ENCODE data around the gene OR2V2.

DNA sequence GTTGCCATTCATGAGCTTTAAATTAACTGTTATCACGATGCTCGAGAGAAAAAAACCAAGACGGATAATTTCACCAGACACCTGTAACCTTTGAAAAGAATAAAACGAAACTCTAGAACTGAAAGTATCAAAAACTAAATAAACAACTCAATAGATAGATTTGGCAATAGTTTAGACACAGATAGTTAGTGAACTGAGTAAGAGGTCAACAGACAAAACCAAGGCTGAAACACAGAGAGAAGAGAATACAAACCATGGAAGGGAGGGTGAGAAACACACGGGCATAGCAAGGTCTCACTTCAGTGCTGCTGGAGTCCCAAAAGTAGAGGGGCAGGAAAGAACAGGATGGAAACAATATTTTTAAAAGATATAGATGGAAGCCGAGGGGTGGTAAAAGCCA is 13.1 kb upstream of the OR2V2 start:
- TF ChIP-seq POLR2AphosphoS5 (IDR thresholded peaks at IDR 0.05) = no peak
- TF ChIP-seq, protein P1, sequence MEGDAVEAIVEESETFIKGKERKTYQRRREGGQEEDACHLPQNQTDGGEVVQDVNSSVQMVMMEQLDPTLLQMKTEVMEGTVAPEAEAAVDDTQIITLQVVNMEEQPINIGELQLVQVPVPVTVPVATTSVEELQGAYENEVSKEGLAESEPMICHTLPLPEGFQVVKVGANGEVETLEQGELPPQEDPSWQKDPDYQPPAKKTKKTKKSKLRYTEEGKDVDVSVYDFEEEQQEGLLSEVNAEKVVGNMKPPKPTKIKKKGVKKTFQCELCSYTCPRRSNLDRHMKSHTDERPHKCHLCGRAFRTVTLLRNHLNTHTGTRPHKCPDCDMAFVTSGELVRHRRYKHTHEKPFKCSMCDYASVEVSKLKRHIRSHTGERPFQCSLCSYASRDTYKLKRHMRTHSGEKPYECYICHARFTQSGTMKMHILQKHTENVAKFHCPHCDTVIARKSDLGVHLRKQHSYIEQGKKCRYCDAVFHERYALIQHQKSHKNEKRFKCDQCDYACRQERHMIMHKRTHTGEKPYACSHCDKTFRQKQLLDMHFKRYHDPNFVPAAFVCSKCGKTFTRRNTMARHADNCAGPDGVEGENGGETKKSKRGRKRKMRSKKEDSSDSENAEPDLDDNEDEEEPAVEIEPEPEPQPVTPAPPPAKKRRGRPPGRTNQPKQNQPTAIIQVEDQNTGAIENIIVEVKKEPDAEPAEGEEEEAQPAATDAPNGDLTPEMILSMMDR (IDR thresholded peaks at IDR 0.05) = no peak

All from breast epithelium (tissue), 3 donors.